GM19463 (cell line): ENCODE results near the gene RPSA.
"Not testable (repeated sequence)": the region's sequence is repeated elsewhere in the genome, so short reads cannot be mapped to it uniquely, and the experiment has no call there.

Experiments used
- ATAC-seq: cut with Tn5 transposase; IDR thresholded peaks from one replicate; pipeline ENCODE4 v1.9.1; 2021; ENCODE audit warnings: mild to moderate bottlenecking, moderate library complexity; ENCODE audit not compliant: unreplicated experiment

RPSA gene

GRCh38 chr3:39406368-39407258 is at the start of gene RPSA:
Gene RPSA, plus strand, starts transcription at chr3:39406720. Its CDS starts 934 bp downstream, at chr3:39407654.
- ATAC-seq = peak; percentile 93

DNA sequence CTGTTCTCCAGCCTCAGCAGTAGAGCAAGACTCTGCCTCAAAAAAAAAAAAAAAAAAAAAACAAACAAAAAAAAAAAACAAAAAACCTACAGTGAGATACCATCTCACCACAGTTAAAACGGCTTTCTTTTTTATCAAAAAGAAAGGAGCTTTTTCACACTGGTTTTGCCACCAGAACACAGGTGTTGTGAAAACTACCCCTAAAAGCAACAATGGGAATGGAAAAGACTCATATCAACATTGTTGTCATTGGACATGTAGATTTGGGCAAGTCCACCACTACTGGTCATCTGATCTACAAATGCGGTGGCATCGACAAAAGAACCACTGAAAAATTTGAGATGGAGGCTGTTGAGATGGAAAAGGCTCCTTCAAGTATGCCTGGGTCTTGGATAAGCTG is 48.2 kb upstream of the RPSA start:
- no peak for ATAC-seq

DNA sequence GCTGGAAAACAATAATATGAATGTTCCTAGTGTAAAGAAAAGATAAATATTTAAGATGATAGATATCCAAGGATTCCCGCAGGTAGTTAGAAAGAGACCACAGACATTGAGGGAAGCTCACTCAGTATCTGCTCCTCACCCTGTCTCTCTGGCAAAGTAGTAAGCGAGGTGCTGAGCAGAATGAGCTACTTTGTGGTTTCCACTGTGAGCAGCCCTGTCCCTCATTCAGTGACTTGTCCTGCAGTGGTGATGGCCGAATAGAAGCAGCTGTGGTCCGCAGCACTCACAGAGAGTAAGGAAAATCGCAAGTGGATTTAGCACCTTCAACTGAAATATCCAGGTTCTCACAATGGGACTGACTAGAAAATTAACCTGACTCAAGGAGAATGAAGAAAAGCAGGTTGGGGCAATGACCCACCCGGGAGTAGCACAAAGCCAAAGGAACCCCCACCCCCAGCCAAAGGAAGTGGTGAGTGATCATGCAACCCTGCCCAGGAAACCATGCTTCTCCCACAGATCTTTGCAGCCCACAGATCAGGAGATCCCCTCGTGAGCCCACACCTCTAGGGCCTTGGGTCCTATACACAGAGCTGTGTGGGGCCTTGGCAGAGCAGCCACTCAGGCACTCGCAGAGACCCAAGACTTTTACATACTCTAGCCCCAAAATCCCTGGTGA is 45.1 kb upstream of the RPSA start:
- peak; percentile 50 for ATAC-seq

DNA sequence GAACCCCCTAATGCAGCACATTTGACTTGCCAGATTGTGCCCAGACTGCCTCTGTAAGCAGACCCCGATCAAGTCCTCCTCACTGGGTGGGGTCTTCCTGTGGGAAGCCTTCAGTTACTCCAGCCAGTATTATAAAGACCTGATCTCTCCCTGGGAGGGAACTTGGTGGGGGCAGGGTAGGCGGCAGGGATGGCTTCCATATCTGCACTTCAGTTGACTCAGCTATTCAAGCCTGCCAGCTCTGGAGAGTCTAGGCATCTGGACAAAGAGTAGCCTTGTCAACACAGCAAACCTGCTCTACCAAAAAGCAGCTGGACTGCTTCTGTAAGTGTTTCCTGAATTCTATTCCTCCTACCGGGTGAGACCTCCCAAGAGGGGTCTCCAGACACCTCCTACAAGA is 44.3 kb upstream of the RPSA start:
- no peak for ATAC-seq

GRCh38 chr3:39362812-39363211 is 43.7 kb upstream of the RPSA start:
- no peak for ATAC-seq

DNA sequence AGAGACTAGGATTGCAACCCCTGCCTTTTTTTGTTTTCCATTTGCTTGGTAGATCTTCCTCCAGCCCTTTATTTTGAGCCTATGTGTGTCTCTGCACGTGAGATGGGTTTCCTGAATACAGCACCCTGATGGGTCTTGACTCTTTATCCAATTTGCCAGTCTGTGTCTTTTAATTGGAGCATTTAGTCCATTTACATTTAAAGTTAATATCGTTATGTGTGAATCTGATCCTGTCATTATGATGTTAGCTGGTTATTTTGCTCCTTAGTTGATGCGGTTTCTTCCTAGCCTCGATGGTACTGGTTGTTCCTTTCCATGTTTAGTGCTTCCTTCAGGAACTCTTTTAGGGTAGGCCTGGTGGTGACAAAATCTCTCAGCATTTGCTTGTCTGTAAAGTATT is 36.1 kb upstream of the RPSA start:
- not testable (repeated sequence) for ATAC-seq

GRCh38 chr3:39372833-39373232 is 33.7 kb upstream of the RPSA start:
- no peak for ATAC-seq

GRCh38 chr3:39376959-39377634 is 29.4 kb upstream of the RPSA start:
- no peak for ATAC-seq

DNA sequence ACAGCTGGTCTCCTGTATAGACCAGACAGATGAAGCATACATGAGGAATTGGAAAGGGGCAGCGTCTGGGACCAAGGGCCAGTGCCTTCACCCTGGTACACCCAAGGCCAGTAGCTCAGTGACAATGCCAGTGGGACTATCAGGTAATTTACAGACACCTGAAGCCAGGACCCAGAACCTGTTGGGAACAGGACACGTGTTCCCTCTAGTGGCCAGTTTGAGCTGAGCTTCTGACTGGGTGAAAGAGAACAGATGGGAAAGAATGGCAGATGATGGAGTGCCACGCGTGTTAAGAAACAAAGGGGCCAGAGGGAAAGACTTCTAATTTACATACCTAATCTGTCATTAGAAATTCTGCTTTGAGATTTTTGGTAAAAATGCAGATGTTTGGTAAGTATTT is 28.4 kb upstream of the RPSA start:
- ATAC-seq = peak; percentile 74

GRCh38 chr3:39378957-39379777 is 27.4 kb upstream of the RPSA start:
- ATAC-seq = no peak

GRCh38 chr3:39379778-39380155 is 26.8 kb upstream of the RPSA start:
- no peak for ATAC-seq

GRCh38 chr3:39381432-39381831 is 25.1 kb upstream of the RPSA start:
- ATAC-seq = no peak

- ATAC-seq = peak; percentile 70
These were observed 23.3 kb upstream of the RPSA start, which contains the start of gene SLC25A38 for GRCh38 chr3:39383045-39383880. Gene SLC25A38, plus strand, starts transcription at chr3:39383370. Its CDS starts 355 bp downstream, at chr3:39383725.

GRCh38 chr3:39383881-39384664 is 22.4 kb upstream of the RPSA start:
- ATAC-seq = peak; percentile 74

- ATAC-seq = no peak
These were observed 21.9 kb upstream of the RPSA start for GRCh38 chr3:39384665-39385000.

GRCh38 chr3:39385456-39386090 is 20.9 kb upstream of the RPSA start:
- no peak for ATAC-seq

GRCh38 chr3:39386318-39386717 is 20.2 kb upstream of the RPSA start:
- ATAC-seq = no peak

DNA sequence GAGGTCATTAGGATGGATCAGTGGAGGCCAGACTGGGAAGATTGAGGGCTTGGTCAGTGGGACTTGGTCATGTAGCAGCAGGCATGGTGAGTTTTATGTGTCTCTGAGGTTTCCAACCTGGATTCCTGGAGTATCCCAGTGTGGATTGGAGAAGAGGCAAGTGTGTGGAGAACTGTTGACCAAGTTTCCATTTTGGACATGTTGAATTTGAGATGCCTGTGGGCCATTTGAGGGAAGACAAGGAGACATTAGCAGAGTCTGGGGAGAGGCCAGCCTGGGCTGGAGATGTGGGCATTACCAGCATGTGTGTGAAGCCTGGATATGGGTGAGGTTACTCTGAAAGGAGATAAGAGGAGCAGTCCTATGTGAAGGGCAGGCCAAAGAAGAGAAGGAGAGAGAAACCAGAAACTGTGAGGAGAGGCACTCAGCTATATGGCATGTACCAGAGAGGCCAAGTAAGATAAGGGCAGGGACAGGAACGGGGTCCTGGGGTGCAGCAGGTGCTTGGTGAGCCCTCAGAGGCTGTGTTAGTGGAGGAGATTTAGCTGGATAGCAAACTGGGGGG is 19.0 kb upstream of the RPSA start:
- no peak for ATAC-seq
